OCI-LY1 (cell line): ENCODE measurements around the gene GAS6.

Source experiments
- CTCF ChIP-seq: fragments of 200-600 bp; sonication (generic), shearing (Covaris generic); IDR thresholded peaks from 2 replicates; pipeline ENCODE4 v1.5.1; 2017; ENCODE audit warnings: mild to moderate bottlenecking, antibody characterized with exemption, low read length, moderate library complexity, mixed read lengths
- EZH2 ChIP-seq: fragments of 200-600 bp; sonication (generic), shearing (Covaris generic); IDR thresholded peaks from 2 replicates; pipeline ENCODE4 v1.8.0; 2017; ENCODE audit warnings: borderline replicate concordance, mixed run types, mild to moderate bottlenecking, antibody characterized with exemption, low read length, moderate library complexity, mixed read lengths

DNA sequence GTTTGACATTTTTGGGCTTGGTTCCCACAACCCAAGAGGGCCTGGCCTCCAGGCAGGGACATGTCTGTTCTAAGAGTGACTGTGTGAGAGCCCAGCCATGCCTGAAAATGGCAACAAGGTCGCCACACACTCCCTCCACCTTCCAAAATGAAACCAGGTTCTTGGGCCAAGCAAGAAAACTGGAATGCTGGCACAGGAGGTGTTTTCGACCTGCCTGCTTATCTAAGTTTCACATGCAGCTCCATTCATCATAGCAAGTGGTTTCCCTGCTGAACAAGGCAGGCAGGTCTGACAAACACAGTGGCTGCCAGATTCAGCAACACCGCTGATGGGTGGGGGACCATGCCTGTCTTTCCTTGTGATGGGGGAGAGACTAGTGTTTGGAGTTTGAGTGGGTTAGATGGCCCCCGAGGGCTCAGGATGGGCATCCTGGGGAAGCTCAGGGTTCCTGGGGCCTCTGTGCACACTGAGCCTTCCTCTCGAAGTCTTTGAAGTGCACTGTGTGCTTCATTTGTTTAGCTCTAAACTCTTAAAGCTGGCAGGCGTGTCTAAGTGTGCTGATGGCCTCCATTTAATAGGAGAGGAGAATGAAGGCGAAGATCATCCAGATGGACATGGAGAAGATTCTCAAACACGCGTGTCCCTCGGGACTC is 17.9 kb upstream of the GAS6 start:
- TF ChIP-seq EZH2 (no peak), CTCF (no peak)
